ENCODE results near the gene EEIG2.
"Not testable (repeated sequence)": the region's sequence is repeated elsewhere in the genome, so short reads cannot be mapped to it uniquely, and the experiment has no call there.

The EEIG2 gene

GRCh38 chr1:108559215-108560186 lies at the start of gene EEIG2:
Gene EEIG2 (plus strand): TSS chr1:108560100. CDS start chr1:108560429, 329 bp downstream.
- peak; percentile 90 for DNase-seq

- no peak for DNase-seq
Measured at GRCh38 chr1:108511764-108512163, 48.1 kb upstream of the EEIG2 start.

- DNase-seq: no peak
Measured at GRCh38 chr1:108512239-108513043, 47.5 kb upstream of the EEIG2 start.

- DNase-seq: no peak
Measured at GRCh38 chr1:108513044-108513415, 46.9 kb upstream of the EEIG2 start.

- not testable (repeated sequence) for DNase-seq
Measured at GRCh38 chr1:108513914-108514313, 46.0 kb upstream of the EEIG2 start.

- DNase-seq: not testable (repeated sequence)
Measured at GRCh38 chr1:108517301-108517897, 42.5 kb upstream of the EEIG2 start.

- no peak for DNase-seq
Measured at GRCh38 chr1:108521990-108522393, 37.9 kb upstream of the EEIG2 start.

GRCh38 chr1:108523829-108524228 lies 36.1 kb upstream of the EEIG2 start:
- no peak for DNase-seq

GRCh38 chr1:108524676-108525075 lies 35.2 kb upstream of the EEIG2 start:
- no peak for DNase-seq

- DNase-seq: no peak
Measured at GRCh38 chr1:108527135-108527534, 32.8 kb upstream of the EEIG2 start.

- DNase-seq: no peak
Measured at GRCh38 chr1:108527837-108528236, 32.1 kb upstream of the EEIG2 start.

GRCh38 chr1:108531444-108531843 lies 28.5 kb upstream of the EEIG2 start:
- no peak for DNase-seq

- DNase-seq: no peak
Measured at GRCh38 chr1:108532730-108533129, 27.2 kb upstream of the EEIG2 start.

- DNase-seq: no peak
Measured at GRCh38 chr1:108533351-108534083, 26.4 kb upstream of the EEIG2 start.

GRCh38 chr1:108534759-108535158 lies 25.1 kb upstream of the EEIG2 start:
- DNase-seq: no peak

GRCh38 chr1:108535315-108535897 lies 24.5 kb upstream of the EEIG2 start:
- DNase-seq: not testable (repeated sequence)

- DNase-seq: not testable (repeated sequence)
Measured at GRCh38 chr1:108536021-108536420, 23.9 kb upstream of the EEIG2 start.

- not testable (repeated sequence) for DNase-seq
Measured at GRCh38 chr1:108536791-108537190, 23.1 kb upstream of the EEIG2 start.

GRCh38 chr1:108537976-108538375 lies 21.9 kb upstream of the EEIG2 start:
- DNase-seq: no peak

- no peak for DNase-seq
Measured at GRCh38 chr1:108540977-108541376, 18.9 kb upstream of the EEIG2 start.

GRCh38 chr1:108541861-108542260 lies 18.0 kb upstream of the EEIG2 start:
- no peak for DNase-seq

GRCh38 chr1:108547493-108547892 lies 12.4 kb upstream of the EEIG2 start:
- DNase-seq: not testable (repeated sequence)

Data from activated naive CD4-positive, alpha-beta T cell treated with anti-CD3 and anti-CD28 coated beads, Interleukin-2, amount 50 U/mL, for 16 hours (primary cell).